HS-27A (cell line): ENCODE measurements around the gene SLC9A9.

ENCODE experiments used
- DNase-seq: peaks from one replicate; pipeline ENCODE4 v3.0.0-alpha.2; 2012; ENCODE audit warnings: low read depth, missing footprints

The SLC9A9 gene

DNA sequence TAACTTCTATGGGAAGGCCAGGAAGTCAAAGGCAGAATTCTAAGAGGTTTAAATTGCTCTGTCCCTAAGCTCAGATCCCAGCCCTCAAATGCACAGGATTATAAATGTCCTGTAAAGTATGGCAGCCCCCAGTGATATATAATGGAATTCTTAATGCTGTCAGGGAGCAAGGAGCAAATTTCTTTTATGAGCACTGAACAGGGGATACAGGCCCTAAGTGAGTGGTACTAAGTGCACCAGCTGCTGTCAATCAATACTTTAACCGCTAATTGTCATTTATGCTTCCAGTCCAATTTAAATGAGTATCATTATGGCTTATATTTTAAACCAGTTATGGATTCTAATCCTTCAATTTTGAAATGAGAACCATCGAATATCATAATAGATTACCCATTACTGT lies 4.7 kb downstream of the SLC9A9 start:
- no peak for DNase-seq

- no peak for DNase-seq
Measured at GRCh38 chr3:143840636-143841035, 7.6 kb downstream of the SLC9A9 start.

- DNase-seq = no peak
Measured at GRCh38 chr3:143839980-143840379, 8.3 kb downstream of the SLC9A9 start.

GRCh38 chr3:143837076-143837475 lies 11.2 kb downstream of the SLC9A9 start:
- DNase-seq = no peak

DNA sequence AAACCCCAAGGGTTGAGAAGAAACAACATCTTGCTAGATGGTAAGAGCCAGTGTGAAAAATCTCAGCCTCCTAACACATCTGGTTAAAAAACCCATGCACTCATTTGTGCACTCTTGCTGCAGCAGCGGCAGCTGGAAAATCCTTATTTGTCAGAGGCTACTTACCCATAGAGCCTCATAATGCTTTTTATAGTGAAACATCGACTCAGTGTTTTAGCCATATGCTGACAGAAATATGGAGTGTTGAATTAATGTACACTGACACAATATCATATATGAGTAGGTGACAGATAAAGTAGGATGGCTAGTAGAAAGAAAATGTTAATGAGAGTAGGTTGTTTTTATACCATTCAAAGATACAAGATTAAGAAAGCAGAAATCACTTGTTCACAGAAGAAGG lies 13.0 kb downstream of the SLC9A9 start:
- no peak for DNase-seq

DNA sequence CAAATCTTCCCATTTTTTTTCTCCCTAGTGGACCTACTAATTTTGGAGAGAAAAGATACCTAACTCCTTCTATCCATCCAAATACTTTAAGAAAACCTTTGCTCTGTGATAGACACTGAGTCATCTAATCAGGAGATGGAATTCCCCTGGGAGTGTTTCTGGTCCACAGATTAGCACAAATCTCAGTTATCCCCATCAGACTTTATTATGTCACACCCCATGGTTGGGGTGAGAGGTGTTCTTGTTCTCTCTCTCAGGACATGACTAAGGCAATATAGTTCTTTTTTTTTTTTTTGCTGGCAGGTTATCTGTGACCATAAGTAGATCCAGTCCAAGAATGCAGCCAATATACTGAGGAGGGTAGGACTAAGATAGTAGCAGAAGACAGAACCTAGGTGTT lies 15.8 kb downstream of the SLC9A9 start:
- no peak for DNase-seq

- no peak for DNase-seq
Measured at GRCh38 chr3:143831994-143832393, 16.3 kb downstream of the SLC9A9 start.

DNA sequence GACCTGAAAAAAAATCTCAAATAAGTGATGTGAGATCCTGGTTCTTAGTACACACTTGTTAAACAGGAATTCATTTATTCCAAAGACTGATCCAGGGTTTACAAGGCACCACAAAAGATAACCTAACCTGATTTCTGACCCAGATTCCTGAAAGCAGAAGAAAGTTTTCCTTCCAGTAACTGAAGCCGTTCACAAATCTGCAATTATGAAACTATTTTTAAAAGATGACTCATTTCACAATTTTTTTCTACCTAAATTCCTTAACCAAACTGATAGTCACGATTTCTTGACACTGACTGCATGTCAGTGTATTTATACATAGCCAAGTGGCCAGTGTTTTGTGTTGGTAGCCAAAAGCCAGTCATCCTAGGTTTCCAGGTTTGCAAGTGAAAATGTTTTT lies 17.1 kb downstream of the SLC9A9 start:
- DNase-seq = peak; percentile 35

- no peak for DNase-seq
Measured at GRCh38 chr3:143830786-143831185, 17.5 kb downstream of the SLC9A9 start.

- no peak for DNase-seq
Measured at GRCh38 chr3:143830063-143830462, 18.2 kb downstream of the SLC9A9 start.

GRCh38 chr3:143827425-143827824 lies 20.8 kb downstream of the SLC9A9 start:
- DNase-seq = no peak

GRCh38 chr3:143826296-143826695 lies 22.0 kb downstream of the SLC9A9 start:
- DNase-seq = no peak

DNA sequence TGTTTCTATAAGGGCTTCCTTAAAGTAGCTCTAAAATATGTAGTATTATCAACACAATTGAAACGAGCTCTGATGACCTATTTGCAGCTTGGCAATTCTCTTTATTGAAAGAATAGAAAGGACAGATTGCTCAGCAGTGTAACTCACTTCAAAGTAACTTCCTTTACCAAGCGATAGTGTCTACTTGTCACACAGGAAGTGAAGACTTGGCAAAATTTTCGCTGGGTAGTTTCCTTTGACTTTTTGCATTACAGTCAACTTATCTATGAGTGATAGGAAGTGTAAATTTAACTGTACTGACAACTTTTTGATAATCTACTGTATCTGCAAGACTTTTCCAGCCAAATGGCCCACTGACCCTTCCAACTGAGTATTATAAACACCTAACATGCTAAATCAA lies 22.8 kb downstream of the SLC9A9 start:
- DNase-seq = no peak

DNA sequence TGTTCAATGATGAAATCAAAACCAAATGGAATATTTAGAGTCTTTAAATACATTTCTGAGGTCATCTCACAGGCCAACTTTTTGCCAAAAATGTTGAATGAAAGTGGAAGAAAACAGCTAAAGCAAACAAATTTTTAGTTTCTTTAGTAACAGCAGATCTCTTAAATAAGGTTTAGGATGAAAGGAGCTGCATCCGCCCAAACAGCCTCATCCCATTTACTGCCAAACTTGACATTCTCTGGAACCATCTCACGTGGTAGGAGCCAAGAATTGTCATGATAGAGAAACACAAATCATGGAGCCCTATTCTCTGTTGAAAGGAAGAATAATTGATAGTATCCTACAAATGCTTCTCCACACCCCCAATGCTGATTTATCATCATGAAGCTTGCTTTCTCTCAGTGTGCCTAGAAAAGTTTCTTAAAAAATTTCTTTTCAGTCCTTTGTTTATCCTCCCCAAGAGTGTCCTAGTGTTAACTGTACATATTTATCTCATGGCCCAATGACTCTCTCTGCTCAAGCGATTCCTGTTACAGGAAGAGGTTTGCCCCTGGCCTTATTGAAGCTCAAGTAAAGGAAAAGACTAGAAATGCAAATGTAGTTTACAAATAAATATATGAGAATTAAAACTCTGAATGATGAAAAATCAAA lies 23.4 kb downstream of the SLC9A9 start:
- DNase-seq = no peak

- no peak for DNase-seq
Measured at GRCh38 chr3:143822798-143823197, 25.5 kb downstream of the SLC9A9 start.

GRCh38 chr3:143822374-143822773 lies 25.9 kb downstream of the SLC9A9 start:
- no peak for DNase-seq

DNA sequence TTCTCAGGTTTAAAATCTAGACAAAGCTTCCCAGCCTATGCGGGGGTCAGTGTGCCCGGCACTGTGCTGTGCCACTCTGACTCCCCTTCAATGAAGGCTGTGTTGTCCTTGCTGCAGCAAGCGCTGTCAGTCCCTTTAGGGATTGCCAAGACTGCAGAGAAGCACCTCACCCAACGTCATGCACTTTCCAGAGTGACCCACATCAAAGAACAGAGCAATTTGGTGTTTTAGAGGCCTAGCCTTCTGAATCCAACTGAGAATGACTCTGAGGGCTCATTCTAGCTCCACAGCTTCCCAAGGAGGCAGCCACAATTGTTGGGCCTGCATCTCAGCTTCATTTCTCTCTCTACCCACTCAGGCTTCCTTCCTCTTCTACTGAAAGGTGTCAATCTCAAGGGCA lies 26.4 kb downstream of the SLC9A9 start:
- DNase-seq = no peak

DNA sequence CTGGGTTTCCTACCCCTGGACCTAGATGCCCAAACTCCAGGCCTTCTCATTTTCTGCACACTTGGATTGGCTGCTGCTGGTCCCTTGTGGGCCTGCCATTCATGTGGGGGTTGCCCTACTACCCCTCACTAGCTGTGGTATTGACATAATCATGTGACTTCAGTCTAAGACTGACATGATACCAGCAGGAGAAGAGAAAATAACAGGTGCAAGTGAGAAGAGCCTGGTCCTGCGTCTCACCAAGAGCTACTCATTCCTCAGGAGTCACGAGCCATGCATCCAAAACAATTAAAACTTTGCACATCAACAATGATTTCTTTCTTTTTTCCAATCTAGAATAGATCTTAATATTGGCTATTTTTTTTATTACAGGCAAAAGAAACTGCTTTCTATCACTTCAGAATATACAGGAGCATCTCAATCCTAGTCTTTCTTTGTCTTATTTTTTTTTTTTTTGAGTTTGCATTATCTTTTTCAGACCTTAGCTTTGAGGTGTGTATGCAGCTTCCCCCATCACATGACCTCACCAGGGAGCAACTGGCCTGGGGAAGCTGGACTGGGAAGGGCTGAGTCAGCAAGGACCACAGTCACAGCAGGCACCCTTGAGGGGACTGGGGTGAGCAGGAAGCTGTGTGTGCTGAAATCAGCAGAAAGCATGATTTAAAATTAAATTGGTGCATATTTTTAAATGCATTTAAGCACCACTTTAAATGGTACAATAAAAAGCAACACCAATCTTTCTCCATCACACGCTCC lies 27.6 kb downstream of the SLC9A9 start:
- DNase-seq = no peak

- DNase-seq = no peak
Measured at GRCh38 chr3:143819890-143820289, 28.4 kb downstream of the SLC9A9 start.

DNA sequence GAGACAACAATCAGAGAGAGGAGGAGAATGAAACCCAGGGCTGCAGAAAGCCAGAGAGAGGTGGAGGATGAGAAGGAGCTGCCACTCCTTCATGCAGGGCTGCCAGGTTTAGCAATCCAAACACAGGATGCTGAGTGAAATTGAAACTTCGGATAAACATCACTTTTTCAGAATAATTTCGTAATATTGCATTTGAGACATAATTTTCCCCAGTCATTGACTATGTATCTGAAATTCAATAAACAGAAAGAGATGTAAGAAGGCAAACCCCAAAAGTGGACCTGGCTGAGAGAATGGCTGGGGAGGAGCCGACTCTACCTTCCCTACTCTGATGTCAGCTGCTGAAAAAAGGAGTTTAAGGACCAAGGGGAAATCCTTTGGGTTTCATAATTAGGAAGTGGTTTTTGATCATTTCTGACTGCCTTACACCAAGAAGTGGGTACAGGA lies 33.8 kb downstream of the SLC9A9 start:
- no peak for DNase-seq

GRCh38 chr3:143812481-143812880 lies 35.8 kb downstream of the SLC9A9 start:
- DNase-seq = no peak

DNA sequence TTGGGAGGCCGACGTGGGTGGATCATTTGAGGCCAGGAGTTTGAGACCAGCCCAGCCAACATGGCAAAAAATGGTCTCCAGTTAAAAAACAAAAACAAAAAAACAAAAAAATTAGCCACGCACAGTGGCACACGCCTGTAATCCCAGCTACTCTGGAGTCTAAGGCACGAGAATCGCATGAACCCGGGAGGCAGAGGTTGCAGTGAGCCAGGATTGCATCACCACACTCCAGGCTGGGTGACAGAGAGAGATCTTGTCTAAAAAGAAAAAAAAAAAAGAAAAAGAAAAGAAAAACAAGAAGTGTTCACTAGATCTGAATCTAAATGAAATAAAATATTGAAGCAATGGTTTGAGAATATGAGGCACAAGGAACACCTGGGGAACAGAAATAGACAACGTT lies 36.7 kb downstream of the SLC9A9 start:
- no peak for DNase-seq

- DNase-seq = no peak
Measured at GRCh38 chr3:143810953-143811265, 37.4 kb downstream of the SLC9A9 start.
